ENCODE results near the gene KCNAB2.

DNA sequence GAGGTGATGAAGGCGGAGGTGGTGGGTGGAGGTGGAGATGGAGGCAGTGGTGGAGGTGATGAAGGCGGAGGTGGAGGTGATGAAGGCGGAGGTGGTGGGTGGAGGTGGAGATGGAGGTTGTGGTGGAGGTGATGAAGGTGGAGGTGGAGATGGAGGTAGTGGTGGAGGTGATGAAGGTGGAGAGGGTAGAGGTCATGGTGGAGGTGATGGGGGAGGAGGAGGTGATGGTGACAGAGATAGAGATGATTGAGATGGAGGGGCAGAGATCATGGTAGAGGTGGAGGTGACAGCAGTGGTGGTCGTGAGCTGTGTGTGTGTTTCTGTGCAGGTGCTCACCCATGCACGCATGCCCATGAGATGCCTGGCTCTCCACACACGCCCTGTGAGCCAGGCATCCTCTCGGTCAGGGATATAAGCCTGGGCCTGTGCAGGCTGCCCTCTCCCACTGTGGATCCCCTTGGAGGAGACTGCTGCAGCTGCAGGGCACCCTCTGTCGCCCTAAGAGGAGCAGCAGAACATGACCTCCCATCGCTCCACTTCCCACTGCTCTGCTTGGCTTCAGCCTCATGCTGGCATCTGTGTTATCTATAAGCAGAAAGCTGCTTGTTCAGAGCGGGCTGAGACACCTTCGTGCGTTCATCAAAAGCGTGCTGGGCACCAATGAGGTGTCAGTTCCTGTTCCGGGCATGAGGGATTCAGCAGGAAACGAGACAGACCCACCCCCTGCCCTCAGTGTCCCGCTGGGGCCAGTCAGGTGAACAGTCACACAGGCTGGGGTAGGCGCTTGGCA lies 33.0 kb upstream of the KCNAB2 start:
- TF ChIP-seq EZH2 (IDR thresholded peaks at IDR 0.05; ENCODE audit: insufficient read depth, poor library complexity, severe bottlenecking) (no peak), EZH2phosphoT487 (IDR thresholded peaks at IDR 0.05; ENCODE audit: insufficient read depth, low read depth) (no peak)

All from GM23248 (cell line).